ENCODE data around the gene AIFM1. TPM values are rescaled to one million over a fixed set of nuclear protein-coding genes. Genes with fewer than 3 reads are reported as not detected.
A peak's percentile ranks its signal among the peaks of the same experiment; 100 is the strongest.

The AIFM1 gene
- total and polyA plus RNA-seq, 2 experiments from 2014 or later: 29.6 to 47.3 TPM

- H3K27ac ChIP-seq (ENCODE audit: low read depth): no peak overlapping the region
- peaks cover 9% of the 10 kb centered on the region; the same call in 2 of the 3 replicates for H3K4me1 Mint-ChIP-seq
- no peak overlapping the region for H2AFZ ChIP-seq
- H4K20me1 ChIP-seq (replicated peaks; ENCODE audit: insufficient read depth): no peaks in the 10 kb centered on the region
- no peaks in the 10 kb centered on the region; the same call in 2 of the 3 replicates for H3K9me3 Mint-ChIP-seq
- ATAC-seq (no peak), DNase-seq (ENCODE audit: low spot score) (no peak)
- H3K36me3 ChIP-seq (ENCODE audit: insufficient read depth): no peaks in the 10 kb centered on the region
- no peaks in the 10 kb centered on the region for H3K79me2 ChIP-seq (replicated peaks; ENCODE audit: insufficient read depth)
- H3K27me3 ChIP-seq (ENCODE audit: insufficient read depth): peaks cover 13% of the 10 kb centered on the region; the same call in 1 of the 2 replicates
- no peaks in the 10 kb centered on the region for H3K9me2 ChIP-seq (ENCODE audit: insufficient read depth)
- TF ChIP-seq REST (IDR thresholded peaks at IDR 0.05; ENCODE audit: unreplicated experiment) (no peak), JUNB (IDR thresholded peaks at IDR 0.05; ENCODE audit: unreplicated experiment) (no peak), ETS1 (IDR thresholded peaks at IDR 0.05) (no peak)
- no peak overlapping the region for H3K27ac Mint-ChIP-seq
- peaks cover 5% of the 10 kb centered on the region; the same call in 1 of the 2 replicates for H3K4me1 ChIP-seq (ENCODE audit: insufficient read depth)
- H3K27me3 Mint-ChIP-seq (ENCODE audit: insufficient read depth, low read depth, poor library complexity): peaks cover 18% of the 10 kb centered on the region
- peak overlapping the region; percentile 87; the same call in 2 of the 3 replicates for H3K4me3 Mint-ChIP-seq
- H3K4me3 ChIP-seq: no peak overlapping the region
- H3F3A ChIP-seq (replicated peaks; ENCODE audit: low read depth): no peaks in the 10 kb centered on the region
- H3K4me2 ChIP-seq: peak overlapping the region; percentile 84
- H3K36me3 Mint-ChIP-seq (ENCODE audit: low read depth): no peaks in the 10 kb centered on the region
Observed at GRCh38 chrX:130173190-130173895, 7.7 kb upstream of the AIFM1 start.

GRCh38 chrX:130172127-130172845 is 6.6 kb upstream of the AIFM1 start:
- no peaks in the 10 kb centered on the region; the same call in 2 of the 3 replicates for H3K9me3 Mint-ChIP-seq
- no peak overlapping the region for H3K27ac Mint-ChIP-seq
- H3K27me3 Mint-ChIP-seq (ENCODE audit: insufficient read depth, low read depth, poor library complexity): peaks cover 18% of the 10 kb centered on the region
- Histone ChIP-seq H3K27me3 (ENCODE audit: insufficient read depth) (peaks cover 13% of the 10 kb centered on the region; the same call in 1 of the 2 replicates), H3K27ac (ENCODE audit: low read depth) (no peak overlapping the region), H3K4me1 (ENCODE audit: insufficient read depth) (peaks cover 5% of the 10 kb centered on the region; the same call in 1 of the 2 replicates), H3K9me2 (ENCODE audit: insufficient read depth) (no peaks in the 10 kb centered on the region), H3K4me2 (peak overlapping the region; percentile 84), H2AFZ (peak overlapping the region; percentile 85), H3K4me3 (peak overlapping the region; percentile 65), H4K20me1 (replicated peaks; ENCODE audit: insufficient read depth) (no peaks in the 10 kb centered on the region), H3K79me2 (replicated peaks; ENCODE audit: insufficient read depth) (no peaks in the 10 kb centered on the region), H3K36me3 (ENCODE audit: insufficient read depth) (no peaks in the 10 kb centered on the region), H3F3A (replicated peaks; ENCODE audit: low read depth) (no peaks in the 10 kb centered on the region)
- no peaks in the 10 kb centered on the region for H3K36me3 Mint-ChIP-seq (ENCODE audit: low read depth)
- peak overlapping the region; percentile 87 for H3K4me3 Mint-ChIP-seq
- TF ChIP-seq EZH2phosphoT487 (IDR thresholded peaks at IDR 0.05; ENCODE audit: unreplicated experiment) (no peak), CTCF (conservative IDR thresholded peaks at IDR 0.05; ENCODE audit: low read depth in 2 of 2) (0 out of 4 replicates have a peak, but pooled peaks of 1 of the 2 experiments have one; percentile 7)
- peak; percentile 13 for ATAC-seq
- peak; percentile 15 for DNase-seq (ENCODE audit: low spot score)
- peaks cover 9% of the 10 kb centered on the region; the same call in 2 of the 3 replicates for H3K4me1 Mint-ChIP-seq

Measured in GM23338 (cell line).